ENCODE measurements around the gene ATP6V1B1. TPM values are rescaled to one million over a fixed set of nuclear protein-coding genes. Genes with fewer than 3 reads are reported as not detected.
"Not testable (repeated sequence)": the region's sequence is repeated elsewhere in the genome, so short reads cannot be mapped to it uniquely, and the experiment has no call there.

Gene ATP6V1B1
- total RNA-seq, 1 donor from 2014 or later, result 3.7 TPM

GRCh38 chr2:71008342-71008741 lies 72.6 kb downstream of the ATP6V1B1 start:
- Mint-ChIP-seq H3K4me3 (ENCODE audit: unreplicated experiment) (no peak overlapping the region), H3K4me1 (ENCODE audit: low read depth) (no peaks in the 10 kb centered on the region), H3K27me3 (ENCODE audit: low read depth) (peaks cover 34% of the 10 kb centered on the region), H3K27ac (ENCODE audit: unreplicated experiment) (no peak overlapping the region), H3K9me3 (ENCODE audit: low read depth) (no peaks in the 10 kb centered on the region), H3K36me3 (ENCODE audit: low read depth) (no peaks in the 10 kb centered on the region)
- TF ChIP-seq, protein P1, sequence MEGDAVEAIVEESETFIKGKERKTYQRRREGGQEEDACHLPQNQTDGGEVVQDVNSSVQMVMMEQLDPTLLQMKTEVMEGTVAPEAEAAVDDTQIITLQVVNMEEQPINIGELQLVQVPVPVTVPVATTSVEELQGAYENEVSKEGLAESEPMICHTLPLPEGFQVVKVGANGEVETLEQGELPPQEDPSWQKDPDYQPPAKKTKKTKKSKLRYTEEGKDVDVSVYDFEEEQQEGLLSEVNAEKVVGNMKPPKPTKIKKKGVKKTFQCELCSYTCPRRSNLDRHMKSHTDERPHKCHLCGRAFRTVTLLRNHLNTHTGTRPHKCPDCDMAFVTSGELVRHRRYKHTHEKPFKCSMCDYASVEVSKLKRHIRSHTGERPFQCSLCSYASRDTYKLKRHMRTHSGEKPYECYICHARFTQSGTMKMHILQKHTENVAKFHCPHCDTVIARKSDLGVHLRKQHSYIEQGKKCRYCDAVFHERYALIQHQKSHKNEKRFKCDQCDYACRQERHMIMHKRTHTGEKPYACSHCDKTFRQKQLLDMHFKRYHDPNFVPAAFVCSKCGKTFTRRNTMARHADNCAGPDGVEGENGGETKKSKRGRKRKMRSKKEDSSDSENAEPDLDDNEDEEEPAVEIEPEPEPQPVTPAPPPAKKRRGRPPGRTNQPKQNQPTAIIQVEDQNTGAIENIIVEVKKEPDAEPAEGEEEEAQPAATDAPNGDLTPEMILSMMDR (IDR thresholded peaks at IDR 0.05), result no peak
- no peak for DNase-seq (ENCODE audit: low spot score)

DNA sequence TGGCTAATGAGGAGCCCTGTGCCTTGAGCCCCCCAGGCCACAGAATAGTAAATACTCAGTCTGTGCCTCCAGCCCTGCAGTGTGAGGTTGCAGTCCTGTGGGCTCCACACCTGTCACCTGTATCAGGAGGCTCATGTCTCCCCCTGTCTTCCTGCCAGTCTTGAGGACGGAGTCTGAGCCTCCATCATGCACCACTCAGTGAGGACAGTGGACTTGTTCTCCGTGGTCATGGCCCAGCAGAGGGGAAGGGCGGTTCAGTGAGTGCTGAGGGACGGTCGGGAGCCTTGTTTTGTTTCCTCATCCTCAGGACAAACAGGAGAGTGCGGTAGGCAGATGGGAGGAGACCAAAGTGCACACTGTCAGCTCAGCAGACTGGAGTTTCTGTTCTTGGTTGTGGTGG lies 76.1 kb downstream of the ATP6V1B1 start:
- not testable (repeated sequence) for H3K27ac Mint-ChIP-seq (ENCODE audit: unreplicated experiment); H3K36me3 Mint-ChIP-seq (ENCODE audit: low read depth)

More for the DNA sequence above, 76.1 kb downstream of the ATP6V1B1 start:
- not testable (repeated sequence) for H3K9me3 Mint-ChIP-seq (ENCODE audit: low read depth); H3K4me3 Mint-ChIP-seq (ENCODE audit: unreplicated experiment); DNase-seq (ENCODE audit: low spot score); H3K4me1 Mint-ChIP-seq (ENCODE audit: low read depth)
- peaks cover 19% of the 10 kb centered on the region for H3K27me3 Mint-ChIP-seq (ENCODE audit: low read depth)

Other genes with a start within 250 kb of the ATP6V1B1 start
- gene ADD2, start 167.7 kb upstream of the ATP6V1B1 start, total RNA-seq, result 0.15 to 0.23 TPM in 2 of 3 replicates, not detected in the other
- not detected in 3 replicates for gene FIGLA, start 145.3 kb upstream of the ATP6V1B1 start, total RNA-seq
- not detected in 3 replicates for gene CLEC4F, start 115.3 kb upstream of the ATP6V1B1 start, total RNA-seq
- gene CD207, start 100.1 kb upstream of the ATP6V1B1 start, total RNA-seq, result not detected in 3 replicates
- gene VAX2, start 35.3 kb upstream of the ATP6V1B1 start, total RNA-seq, result 4.5 to 5.1 TPM (median 5.0 TPM) in 3 replicates
- gene ANKRD53, start 42.7 kb downstream of the ATP6V1B1 start, total RNA-seq, result 0.85 to 2.2 TPM (median 1.8 TPM) in 3 replicates
- gene TEX261, start 59.0 kb downstream of the ATP6V1B1 start, total RNA-seq, result 54.1 to 57.3 TPM (median 56.8 TPM) in 3 replicates
- gene NAGK, start 132.7 kb downstream of the ATP6V1B1 start, total RNA-seq, result 166 to 185 TPM (median 177 TPM) in 3 replicates
- gene MCEE, start 194.3 kb downstream of the ATP6V1B1 start, total RNA-seq, result 21.1 to 26.5 TPM (median 22.6 TPM) in 3 replicates
- 28.6 to 45.5 TPM (median 36.2 TPM) in 3 replicates for gene MPHOSPH10, start 194.7 kb downstream of the ATP6V1B1 start, total RNA-seq

Data from chondrocyte (in vitro differentiated cells).